ENCODE results near the gene LRRK1.

Gene LRRK1

GRCh38 chr15:101004500-101004899 lies 85.3 kb downstream of the LRRK1 start:
- no peak for DNase-seq (ENCODE audit: low read depth in 2 of 2)

DNA sequence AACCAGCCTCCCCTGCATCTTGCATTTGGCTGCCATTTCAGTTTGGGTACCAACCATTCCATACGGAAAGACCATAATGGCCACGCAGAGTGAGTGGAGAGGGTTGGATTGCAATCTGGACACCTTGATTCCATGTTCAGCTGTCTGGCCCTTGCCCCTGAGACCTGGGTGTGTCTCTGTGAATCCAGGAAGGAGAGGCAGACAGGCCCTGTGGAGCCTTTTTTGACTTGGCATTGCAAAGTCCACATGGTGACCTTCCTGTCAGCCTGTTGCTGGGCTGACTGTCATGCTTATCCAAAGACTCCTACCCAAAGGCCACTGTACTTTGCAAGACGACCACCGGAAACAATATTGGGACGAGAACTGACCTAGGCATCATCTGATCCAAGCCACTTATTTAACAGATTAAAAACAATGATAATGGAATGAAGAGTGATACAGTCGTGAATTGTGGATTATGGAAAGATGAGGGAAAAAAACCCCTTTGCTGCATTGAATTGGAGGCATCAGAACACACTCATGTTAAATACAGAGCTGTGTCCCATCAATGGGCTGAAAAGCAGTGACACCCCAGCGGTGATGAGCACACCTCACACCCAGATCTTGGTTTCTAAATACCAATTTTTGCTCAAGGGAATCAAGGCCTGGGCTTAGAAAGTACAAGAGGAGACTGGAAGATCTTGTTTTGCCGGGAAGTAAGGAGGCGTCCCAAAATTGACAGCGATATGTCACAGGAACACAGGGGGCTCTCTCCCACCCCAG lies 86.0 kb downstream of the LRRK1 start:
- DNase-seq (ENCODE audit: low read depth in 2 of 2), result no peak

DNA sequence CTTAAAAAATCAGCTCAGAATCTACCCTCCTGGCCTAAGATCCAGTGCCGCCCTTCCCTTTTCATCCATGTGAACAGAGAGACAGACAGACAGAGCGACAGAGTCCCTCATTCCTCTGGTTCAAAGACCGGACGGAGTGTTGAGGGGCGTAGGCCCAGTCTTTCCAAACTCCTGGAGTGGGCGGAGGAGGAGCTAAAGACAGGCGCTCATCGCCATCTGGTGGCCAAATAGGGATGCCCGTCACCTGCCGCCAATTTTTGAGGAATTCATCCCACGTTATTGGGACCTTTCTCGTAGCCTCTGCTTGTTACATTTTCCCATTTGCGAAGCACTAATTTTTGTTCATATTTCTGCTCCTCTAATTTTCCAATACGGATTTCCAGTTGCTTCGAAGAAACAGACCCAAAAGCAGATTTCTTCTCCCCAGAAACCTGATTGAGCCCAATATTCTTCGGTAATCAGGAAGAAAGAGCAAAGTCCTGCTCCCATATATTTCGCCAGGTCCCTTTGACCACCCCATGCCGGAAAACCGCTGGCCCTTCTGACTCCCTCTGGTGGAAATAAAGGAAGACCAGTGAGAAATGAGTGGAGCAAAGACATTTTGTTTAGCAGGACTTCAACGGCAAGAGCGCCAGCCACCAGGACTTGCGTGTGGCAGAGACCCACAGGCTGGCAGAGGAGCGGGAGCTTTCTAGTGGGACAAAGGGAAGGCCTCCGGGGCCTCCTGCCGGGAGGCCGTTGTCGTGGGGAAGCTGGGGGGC lies 88.0 kb downstream of the LRRK1 start:
- peak; percentile 61 to 66 for DNase-seq (ENCODE audit: low read depth in 2 of 2)

GRCh38 chr15:101008158-101009139 lies 89.3 kb downstream of the LRRK1 start:
- peak; percentile 72 to 88 for DNase-seq (ENCODE audit: low read depth in 2 of 2)

GRCh38 chr15:101009176-101009575 lies 90.0 kb downstream of the LRRK1 start:
- no peak for DNase-seq (ENCODE audit: low read depth in 2 of 2)

- no peak for DNase-seq (ENCODE audit: low read depth in 2 of 2)
These were observed 91.6 kb downstream of the LRRK1 start for GRCh38 chr15:101010781-101011180.

GRCh38 chr15:101012326-101013200 lies 93.4 kb downstream of the LRRK1 start:
- DNase-seq (ENCODE audit: low read depth in 2 of 2), result no peak

GRCh38 chr15:101013201-101013550 lies 94.0 kb downstream of the LRRK1 start:
- DNase-seq (ENCODE audit: low read depth in 2 of 2), result no peak

GRCh38 chr15:101013769-101014675 lies 94.9 kb downstream of the LRRK1 start:
- no peak for DNase-seq (ENCODE audit: low read depth in 2 of 2)

DNA sequence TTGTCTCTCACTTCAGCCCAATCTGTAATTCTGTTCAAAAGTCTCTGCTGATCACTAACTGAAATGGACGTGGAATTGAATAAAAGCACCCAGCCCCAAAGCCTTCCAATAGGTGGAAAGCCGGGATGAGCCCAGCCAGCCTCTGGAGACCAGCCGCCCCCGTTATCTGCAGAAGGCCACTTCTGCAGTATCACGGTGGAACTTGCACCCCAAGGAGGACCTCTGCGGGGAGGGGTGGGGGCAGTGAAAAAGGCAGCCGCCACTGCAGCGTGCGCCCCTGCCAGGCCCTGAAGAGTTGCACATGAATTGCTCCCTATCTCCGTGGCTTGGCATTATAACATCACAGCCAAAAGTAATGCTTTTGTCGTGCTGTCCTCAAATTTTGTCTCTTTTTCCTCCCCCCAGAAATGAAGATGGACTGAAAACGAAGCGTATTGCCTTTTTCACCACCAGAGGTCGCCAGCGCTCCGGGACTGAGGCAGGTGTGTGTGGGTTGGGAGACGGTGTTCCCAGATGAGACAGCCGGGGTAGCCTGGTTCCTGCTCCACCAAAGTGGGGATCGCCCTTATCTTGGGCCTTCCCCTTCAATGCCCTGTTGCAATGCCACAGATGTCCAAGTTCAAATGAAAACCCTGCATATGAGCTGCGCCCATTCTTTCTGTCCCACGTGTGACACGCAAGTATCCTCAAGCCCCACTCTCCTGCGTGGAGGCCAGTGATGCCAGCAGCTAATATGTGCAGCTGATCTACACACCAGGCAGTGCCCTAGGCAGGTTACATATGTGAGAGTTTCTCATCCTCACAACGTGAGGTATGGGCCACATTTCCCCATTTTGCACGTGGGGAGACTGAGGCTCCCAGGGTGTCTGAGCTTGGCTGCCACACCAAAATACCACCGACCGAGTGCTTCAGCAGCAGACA lies 96.0 kb downstream of the LRRK1 start:
- DNase-seq (ENCODE audit: low read depth in 2 of 2), result peak; percentile 65 to 70

- DNase-seq (ENCODE audit: low read depth in 2 of 2), result no peak
These were observed 97.4 kb downstream of the LRRK1 start for GRCh38 chr15:101016581-101016980.

DNA sequence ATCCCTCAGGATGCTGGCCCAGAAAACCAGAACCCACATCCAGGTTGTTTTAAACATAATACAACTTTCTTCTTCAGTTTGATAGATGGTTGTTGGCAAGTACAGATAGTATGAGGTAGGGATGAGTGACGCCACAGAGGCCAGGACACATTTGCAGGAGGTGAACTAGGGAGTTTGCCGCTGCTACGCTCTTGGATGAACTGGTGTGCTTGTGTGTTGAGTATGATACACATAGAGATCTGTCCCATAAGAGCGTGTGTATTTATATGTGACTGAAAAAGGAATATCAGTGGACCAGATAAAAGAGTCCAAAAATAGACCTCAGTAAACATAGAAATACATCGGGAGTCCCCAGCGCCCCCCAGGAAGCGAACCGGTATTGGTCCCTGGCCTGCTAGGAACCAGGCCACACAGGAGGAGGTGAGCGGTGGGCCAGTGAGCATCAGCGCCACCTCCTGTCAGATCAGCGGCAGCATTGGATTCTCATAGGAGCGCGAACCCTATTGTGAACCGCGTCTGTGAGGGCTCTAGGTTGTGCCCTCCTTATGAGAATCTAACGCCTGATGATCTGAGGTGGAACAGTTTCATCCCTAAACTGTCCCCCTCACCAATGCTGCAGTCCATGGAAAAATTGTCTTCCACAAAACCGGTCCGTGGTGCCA lies 98.1 kb downstream of the LRRK1 start:
- no peak for DNase-seq (ENCODE audit: low read depth in 2 of 2)

DNA sequence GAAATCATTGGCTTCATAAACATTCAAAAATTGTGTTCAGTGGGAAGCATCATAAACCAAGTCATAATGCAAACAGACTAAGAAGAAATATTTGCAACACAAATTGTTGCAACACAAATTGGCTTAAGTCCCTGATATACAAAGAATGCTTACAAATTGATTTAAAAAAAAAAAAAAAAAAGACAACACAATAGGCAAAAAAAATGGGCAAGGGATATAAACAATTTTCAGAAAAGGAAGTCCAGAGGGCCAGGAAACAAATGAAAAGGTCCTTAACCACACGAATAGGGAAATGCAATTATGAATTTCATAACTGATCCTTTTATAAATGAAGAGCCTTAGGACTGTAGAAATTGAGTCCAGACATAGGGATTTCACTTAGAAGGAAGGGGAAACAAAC lies 98.9 kb downstream of the LRRK1 start:
- no peak for DNase-seq (ENCODE audit: low read depth in 2 of 2)

GRCh38 chr15:101018450-101018849 lies 99.3 kb downstream of the LRRK1 start:
- no peak for DNase-seq (ENCODE audit: low read depth in 2 of 2)

- DNase-seq (ENCODE audit: low read depth in 2 of 2), result no peak
These were observed 100.3 kb downstream of the LRRK1 start for GRCh38 chr15:101019366-101019896.

DNA sequence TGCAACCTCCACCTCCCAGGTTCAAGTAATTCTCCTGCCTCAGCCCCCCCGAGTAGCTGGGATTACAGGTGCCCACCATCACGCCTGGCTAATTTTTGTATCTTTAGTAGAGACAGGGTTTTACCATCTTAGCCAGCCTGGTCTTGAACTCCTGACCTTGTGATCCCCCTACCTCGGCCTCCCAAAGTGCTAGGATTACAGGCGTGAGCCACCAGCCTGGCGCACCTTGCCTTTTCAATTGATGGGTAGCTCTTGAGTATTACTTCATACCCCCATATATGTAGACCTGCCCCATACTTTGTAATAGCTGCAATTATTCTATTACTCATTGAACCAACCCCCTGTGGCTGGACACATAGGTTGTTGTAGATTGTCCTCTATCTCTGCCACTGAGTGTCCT lies 101.3 kb downstream of the LRRK1 start:
- DNase-seq (ENCODE audit: low read depth in 2 of 2), result no peak

DNA sequence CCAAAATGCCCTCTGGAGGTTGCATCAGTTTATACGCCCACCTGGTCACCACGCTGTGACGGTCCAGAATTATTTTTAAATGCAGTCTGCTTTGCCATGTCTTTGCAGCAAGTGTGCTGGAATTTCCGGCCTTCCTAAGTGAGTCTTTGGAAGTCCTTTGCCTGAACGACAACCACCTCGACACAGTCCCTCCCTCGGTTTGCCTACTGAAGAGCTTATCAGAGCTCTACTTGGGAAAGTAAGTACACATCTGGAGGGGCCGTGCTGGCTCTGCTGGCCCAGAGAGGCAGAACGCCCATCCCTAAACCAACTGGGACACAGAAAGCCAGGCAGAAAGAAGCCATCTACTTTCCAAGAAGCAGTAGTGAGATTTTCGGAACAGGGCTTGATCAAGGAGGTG lies 101.8 kb downstream of the LRRK1 start:
- DNase-seq (ENCODE audit: low read depth in 2 of 2), result no peak

GRCh38 chr15:101022306-101022705 lies 103.1 kb downstream of the LRRK1 start:
- DNase-seq (ENCODE audit: low read depth in 2 of 2), result no peak
